SH-SY5Y (cell line): Measurements from ENCODE around the gene CLDN10.

Source experiments
- GATA2 ChIP-seq: IDR thresholded peaks from 2 replicates; pipeline ENCODE4 v1.6.1; 2011; ENCODE audit warnings: mild to moderate bottlenecking, low read depth, low read length
- GATA3 ChIP-seq: IDR thresholded peaks from 2 replicates; pipeline ENCODE4 v1.6.1; 2011; ENCODE audit warnings: low read depth, mild to moderate bottlenecking, low read length, moderate library complexity

- TF ChIP-seq GATA3 (no peak), GATA2 (no peak)
Observed at GRCh38 chr13:95557013-95557412, 4.5 kb downstream of the CLDN10 start.
